ENCODE results near the gene PCNX1. TPM values are rescaled to one million over a fixed set of nuclear protein-coding genes. Genes with fewer than 3 reads are reported as not detected.
A peak's percentile ranks its signal among the peaks of the same experiment; 100 is the strongest.
"Not testable (repeated sequence)": the region's sequence is repeated elsewhere in the genome, so short reads cannot be mapped to it uniquely, and the experiment has no call there.

PCNX1 gene
- total RNA-seq (10 to 100 TPM; 27.4 to 66.6 (median 48.2) TPM), polyA plus RNA-seq (1 to 10 TPM; 4.5 to 7.9 TPM)
- long read RNA-seq, donor 1, full-length matches to known transcripts = 1 of 13 reads
- long read RNA-seq, donor 1, partial matches to known transcripts = 12 of 13 reads
- long read RNA-seq, donor 1, other reads (novel, unspliced or antisense) = 0 of 13 reads
- long read RNA-seq, donor 2, partial matches to known transcripts = 14 of 26 reads
- long read RNA-seq, donor 2, other reads (novel, unspliced or antisense) = 12 of 26 reads
- long read RNA-seq, donor 3, partial matches to known transcripts = 19 of 25 reads
- long read RNA-seq, donor 3, other reads (novel, unspliced or antisense) = 6 of 25 reads

DNA sequence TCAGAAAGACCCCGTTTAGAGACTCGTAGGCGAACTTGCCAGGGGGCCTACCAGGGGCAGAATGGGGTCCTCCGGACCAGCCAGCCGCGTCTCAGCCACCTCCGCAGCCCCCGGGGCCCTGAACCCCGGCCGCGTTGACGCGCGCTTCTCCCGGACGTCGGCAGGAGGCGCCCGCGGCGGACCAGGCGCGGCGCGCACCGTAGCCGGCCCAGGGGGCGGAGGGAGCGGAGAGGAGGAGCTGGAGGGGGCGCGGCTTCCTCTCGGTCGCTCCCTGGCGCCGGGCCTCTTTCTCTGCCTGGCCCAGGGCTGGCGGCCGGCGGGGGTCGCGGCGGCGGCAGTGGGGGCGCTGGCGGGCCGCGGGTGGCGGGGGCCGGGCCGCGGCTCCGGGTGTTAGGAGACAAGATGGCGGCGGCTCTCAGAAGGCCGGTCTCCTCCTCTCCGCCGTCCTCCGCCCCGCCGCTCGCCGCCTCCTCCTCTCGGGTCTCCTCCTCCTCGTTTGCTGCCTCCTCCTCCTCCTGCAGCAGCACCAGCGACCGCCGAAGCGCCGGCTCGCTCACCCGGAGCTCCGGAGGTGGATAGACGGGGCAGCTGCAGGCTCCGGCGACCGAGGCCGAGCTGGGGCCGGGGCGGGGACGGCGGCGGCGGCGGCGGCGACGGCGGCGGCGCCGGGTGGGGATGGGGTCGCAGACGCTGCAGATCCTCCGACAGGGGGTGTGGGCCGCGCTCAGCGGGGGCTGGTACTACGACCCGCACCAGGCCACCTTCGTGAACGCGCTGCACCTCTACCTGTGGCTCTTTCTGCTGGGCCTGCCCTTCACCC is at the start of gene PCNX1:
TSS of gene PCNX1 (plus strand) at position 284 of the 820 bp plus-strand sequence. CDS start at position 676, 392 bp downstream.
- Histone ChIP-seq H3K4me3 (peak within 1 kb of the TSS; percentile 91 to 98 (median 94)), H3K27me3 (no peaks in the 10 kb centered on the region), H3K36me3 (no peaks in the 10 kb centered on the region), H3K27ac (peak within 1 kb of the TSS; percentile 88 to 98 (median 94)), H3K4me1 (peaks cover 7 to 67% (median 59%) of the 10 kb centered on the region in 9 donors), H3K9me3 (no peaks in the 10 kb centered on the region)
- ATAC-seq (peak; percentile 81 to 90 (median 88)), DNase-seq (peak; percentile 89 to 91)
- WGBS, 2 donors = 1% methylated on average over 75 to 100 of the region's 101 CpGs
- intact Hi-C loops (cut with DNase I) = loop anchor here in 9 of 10 donors (1.0 to 10.0 kb wide), 11 partner anchors 45 to 91 kb away; no protein-coding TSS in a partner anchor
- TF ChIP-seq, protein P1, sequence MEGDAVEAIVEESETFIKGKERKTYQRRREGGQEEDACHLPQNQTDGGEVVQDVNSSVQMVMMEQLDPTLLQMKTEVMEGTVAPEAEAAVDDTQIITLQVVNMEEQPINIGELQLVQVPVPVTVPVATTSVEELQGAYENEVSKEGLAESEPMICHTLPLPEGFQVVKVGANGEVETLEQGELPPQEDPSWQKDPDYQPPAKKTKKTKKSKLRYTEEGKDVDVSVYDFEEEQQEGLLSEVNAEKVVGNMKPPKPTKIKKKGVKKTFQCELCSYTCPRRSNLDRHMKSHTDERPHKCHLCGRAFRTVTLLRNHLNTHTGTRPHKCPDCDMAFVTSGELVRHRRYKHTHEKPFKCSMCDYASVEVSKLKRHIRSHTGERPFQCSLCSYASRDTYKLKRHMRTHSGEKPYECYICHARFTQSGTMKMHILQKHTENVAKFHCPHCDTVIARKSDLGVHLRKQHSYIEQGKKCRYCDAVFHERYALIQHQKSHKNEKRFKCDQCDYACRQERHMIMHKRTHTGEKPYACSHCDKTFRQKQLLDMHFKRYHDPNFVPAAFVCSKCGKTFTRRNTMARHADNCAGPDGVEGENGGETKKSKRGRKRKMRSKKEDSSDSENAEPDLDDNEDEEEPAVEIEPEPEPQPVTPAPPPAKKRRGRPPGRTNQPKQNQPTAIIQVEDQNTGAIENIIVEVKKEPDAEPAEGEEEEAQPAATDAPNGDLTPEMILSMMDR (IDR thresholded peaks at IDR 0.05) = peak; percentile 69 to 97 (median 91)

DNA sequence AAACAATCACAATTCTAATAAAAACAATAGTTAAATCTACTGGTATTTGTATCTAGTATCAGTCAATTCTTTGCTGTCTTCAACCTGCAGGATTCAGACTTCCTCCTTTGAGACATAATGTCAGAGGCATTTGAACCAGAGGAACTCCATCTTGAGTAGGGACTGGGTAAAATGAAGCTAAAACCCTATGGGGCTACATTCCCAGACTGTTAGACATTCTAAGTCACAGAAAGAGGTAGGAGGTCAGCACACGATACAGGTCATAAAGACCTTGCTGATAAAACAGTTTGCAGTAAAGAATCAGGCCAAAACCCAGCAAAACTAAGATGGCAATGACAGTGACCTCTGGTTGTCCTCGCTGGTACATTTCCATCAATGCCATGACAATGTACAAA is 49.8 kb upstream of the PCNX1 start:
- ATAC-seq (no peak), DNase-seq (no peak)
- Histone ChIP-seq H3K27ac (no peak overlapping the region), H3K4me1 (no peaks in the 10 kb centered on the region), H3K4me3 (no peak overlapping the region), H3K9me3 (no peaks in the 10 kb centered on the region), H3K27me3 (no peaks in the 10 kb centered on the region), H3K36me3 (no peaks in the 10 kb centered on the region)
- TF ChIP-seq, protein P1 (IDR thresholded peaks at IDR 0.05) = no peak
- 86 to 95% methylated on average over 2 of the region's 2 CpGs for WGBS, 2 donors
- intact Hi-C loops (cut with DNase I) = no loop called here

DNA sequence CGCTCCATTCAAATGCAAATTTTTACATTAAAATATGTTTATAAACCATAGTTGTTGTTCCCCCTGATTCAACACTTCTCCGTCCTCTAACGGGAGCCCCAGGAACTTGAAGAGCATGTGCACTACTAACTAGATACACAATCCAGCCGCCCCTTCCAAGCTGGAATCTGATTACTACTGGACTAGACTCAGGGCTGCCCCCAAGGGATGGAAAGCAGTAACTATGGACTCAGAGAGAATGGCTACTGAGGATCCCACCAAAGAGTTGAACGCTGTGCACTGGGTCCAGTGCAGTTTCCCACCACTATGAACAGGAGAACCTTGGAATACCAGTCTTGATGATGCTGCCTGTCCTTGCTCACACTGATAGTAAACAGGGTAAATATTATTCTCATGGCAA is 48.6 kb upstream of the PCNX1 start:
- TF ChIP-seq, protein P1 (IDR thresholded peaks at IDR 0.05) = no peak
- ATAC-seq (no peak), DNase-seq (no peak)
- H3K4me3 ChIP-seq = no peak overlapping the region
- no peak overlapping the region for H3K27ac ChIP-seq
- no peaks in the 10 kb centered on the region for H3K36me3 ChIP-seq
- H3K27me3 ChIP-seq = no peaks in the 10 kb centered on the region
- 82 to 89% methylated on average over 5 of the region's 5 CpGs for WGBS, 2 donors
- no peaks in the 10 kb centered on the region for H3K9me3 ChIP-seq
- intact Hi-C loops (cut with DNase I) = no loop called here
- H3K4me1 ChIP-seq = no peaks in the 10 kb centered on the region

DNA sequence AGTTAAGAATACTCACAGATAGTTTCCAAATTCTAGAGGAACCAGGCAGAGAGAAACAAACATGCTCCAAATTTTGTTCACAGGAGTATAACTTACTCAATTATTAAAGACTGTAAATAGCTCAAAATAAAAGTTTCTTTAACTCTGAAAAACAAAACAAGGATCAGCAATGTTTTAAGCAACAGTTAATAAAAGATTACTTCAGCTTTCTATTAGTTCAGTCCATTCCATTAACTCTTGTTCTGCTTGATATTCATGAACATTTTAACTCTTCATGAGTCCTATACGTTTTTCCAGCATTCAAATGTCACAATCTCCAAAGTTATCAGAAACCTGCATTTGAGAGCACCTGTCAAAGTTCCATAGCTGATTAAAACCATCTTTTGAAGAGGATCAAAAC is 40.3 kb upstream of the PCNX1 start:
- H3K36me3 ChIP-seq; H3K4me3 ChIP-seq; DNase-seq; H3K27me3 ChIP-seq; ATAC-seq; intact Hi-C loops (cut with DNase I); H3K4me1 ChIP-seq; H3K27ac ChIP-seq: not testable (repeated sequence)
- WGBS, 2 donors = 56 to 60% methylated on average over 1 of the region's 1 CpG
- peaks cover 0 to 42% (median 6%) of the 10 kb centered on the region in 11 donors for H3K9me3 ChIP-seq
